Measurements from ENCODE around the gene GLDN.
A peak's percentile ranks its signal among the peaks of the same experiment; 100 is the strongest.

Gene GLDN

DNA sequence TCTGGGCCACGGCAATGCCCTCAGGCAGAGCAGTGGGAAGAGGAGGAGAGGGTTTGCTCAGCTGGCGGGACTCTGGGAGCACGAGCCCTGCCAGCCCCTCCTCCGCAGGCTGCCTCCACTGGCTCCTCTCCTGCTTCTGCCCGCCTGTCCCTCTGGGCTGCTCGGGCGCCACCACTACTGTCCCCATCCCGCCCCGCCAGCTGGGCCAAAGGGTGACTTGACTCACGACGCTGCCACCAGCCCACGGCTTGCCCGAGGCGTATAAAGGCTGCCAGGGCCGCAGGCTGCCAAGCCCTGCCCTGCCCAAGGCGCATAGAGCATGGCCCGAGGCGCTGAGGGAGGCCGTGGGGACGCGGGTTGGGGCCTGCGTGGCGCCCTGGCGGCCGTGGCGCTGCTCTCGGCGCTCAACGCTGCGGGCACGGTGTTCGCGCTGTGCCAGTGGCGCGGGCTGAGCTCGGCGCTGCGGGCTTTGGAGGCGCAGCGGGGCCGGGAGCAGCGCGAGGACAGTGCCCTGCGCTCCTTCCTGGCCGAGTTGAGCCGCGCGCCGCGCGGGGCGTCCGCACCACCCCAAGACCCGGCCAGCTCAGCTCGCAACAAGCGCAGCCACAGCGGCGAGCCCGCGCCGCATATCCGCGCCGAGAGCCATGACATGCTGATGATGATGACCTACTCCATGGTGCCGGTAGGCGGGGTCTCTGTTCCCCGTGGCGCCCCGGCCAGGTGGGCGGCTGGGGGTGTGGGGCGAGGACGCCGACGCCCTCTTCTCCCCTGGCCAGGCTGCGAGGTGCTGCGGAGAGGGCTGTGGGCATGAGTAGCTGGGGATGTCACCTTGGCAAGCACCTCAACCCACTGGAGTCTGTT lies at the start of gene GLDN:
Gene GLDN (plus strand): TSS at position 290 of the 861 bp plus-strand sequence. CDS start 30 bp downstream, at position 320.
- no peak for TF ChIP-seq TCF12 (IDR thresholded peaks at IDR 0.05; ENCODE audit: low read depth)
- TF ChIP-seq, protein P1, sequence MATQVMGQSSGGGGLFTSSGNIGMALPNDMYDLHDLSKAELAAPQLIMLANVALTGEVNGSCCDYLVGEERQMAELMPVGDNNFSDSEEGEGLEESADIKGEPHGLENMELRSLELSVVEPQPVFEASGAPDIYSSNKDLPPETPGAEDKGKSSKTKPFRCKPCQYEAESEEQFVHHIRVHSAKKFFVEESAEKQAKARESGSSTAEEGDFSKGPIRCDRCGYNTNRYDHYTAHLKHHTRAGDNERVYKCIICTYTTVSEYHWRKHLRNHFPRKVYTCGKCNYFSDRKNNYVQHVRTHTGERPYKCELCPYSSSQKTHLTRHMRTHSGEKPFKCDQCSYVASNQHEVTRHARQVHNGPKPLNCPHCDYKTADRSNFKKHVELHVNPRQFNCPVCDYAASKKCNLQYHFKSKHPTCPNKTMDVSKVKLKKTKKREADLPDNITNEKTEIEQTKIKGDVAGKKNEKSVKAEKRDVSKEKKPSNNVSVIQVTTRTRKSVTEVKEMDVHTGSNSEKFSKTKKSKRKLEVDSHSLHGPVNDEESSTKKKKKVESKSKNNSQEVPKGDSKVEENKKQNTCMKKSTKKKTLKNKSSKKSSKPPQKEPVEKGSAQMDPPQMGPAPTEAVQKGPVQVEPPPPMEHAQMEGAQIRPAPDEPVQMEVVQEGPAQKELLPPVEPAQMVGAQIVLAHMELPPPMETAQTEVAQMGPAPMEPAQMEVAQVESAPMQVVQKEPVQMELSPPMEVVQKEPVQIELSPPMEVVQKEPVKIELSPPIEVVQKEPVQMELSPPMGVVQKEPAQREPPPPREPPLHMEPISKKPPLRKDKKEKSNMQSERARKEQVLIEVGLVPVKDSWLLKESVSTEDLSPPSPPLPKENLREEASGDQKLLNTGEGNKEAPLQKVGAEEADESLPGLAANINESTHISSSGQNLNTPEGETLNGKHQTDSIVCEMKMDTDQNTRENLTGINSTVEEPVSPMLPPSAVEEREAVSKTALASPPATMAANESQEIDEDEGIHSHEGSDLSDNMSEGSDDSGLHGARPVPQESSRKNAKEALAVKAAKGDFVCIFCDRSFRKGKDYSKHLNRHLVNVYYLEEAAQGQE (IDR thresholded peaks at IDR 0.05; ENCODE audit: low read depth), result no peak
- 0 out of 2 replicates have a peak, but pooled peaks have one; percentile 17 for TF ChIP-seq MAX (IDR thresholded peaks at IDR 0.05)
- no peak for TF ChIP-seq NFIC (IDR thresholded peaks at IDR 0.05)
- no peak for TF ChIP-seq EP300 (IDR thresholded peaks at IDR 0.05; ENCODE audit: borderline replicate concordance)
- TF ChIP-seq ZBTB7A (IDR thresholded peaks at IDR 0.05; ENCODE audit: low read depth), result no peak
- TF ChIP-seq EGR1 (IDR thresholded peaks at IDR 0.05), result no peak

GRCh38 chr15:51298620-51299019 lies 42.8 kb upstream of the GLDN start:
- TF ChIP-seq YY1 (IDR thresholded peaks at IDR 0.05; ENCODE audit: low read depth) (no peak), USF1 (IDR thresholded peaks at IDR 0.05) (no peak), TEAD4 (IDR thresholded peaks at IDR 0.05) (no peak), ZBTB7A (IDR thresholded peaks at IDR 0.05; ENCODE audit: low read depth) (no peak), TCF12 (IDR thresholded peaks at IDR 0.05; ENCODE audit: low read depth) (no peak), TAF1 (IDR thresholded peaks at IDR 0.05; ENCODE audit: low read depth) (no peak), MAX (IDR thresholded peaks at IDR 0.05) (no peak), CEBPB (IDR thresholded peaks at IDR 0.05) (no peak), FOXM1 (IDR thresholded peaks at IDR 0.05; ENCODE audit: borderline replicate concordance, low read depth) (no peak), EP300 (IDR thresholded peaks at IDR 0.05; ENCODE audit: borderline replicate concordance) (no peak), NFIC (IDR thresholded peaks at IDR 0.05) (no peak), RAD21 (IDR thresholded peaks at IDR 0.05; ENCODE audit: low read depth) (no peak), CREB1 (IDR thresholded peaks at IDR 0.05; ENCODE audit: low read depth) (no peak), EGR1 (IDR thresholded peaks at IDR 0.05) (no peak)
- TF ChIP-seq, protein P1 (IDR thresholded peaks at IDR 0.05; ENCODE audit: low read depth), result no peak

- no peak for TF ChIP-seq RAD21 (IDR thresholded peaks at IDR 0.05; ENCODE audit: low read depth)
- TF ChIP-seq EGR1 (IDR thresholded peaks at IDR 0.05), result no peak
- TF ChIP-seq EP300 (IDR thresholded peaks at IDR 0.05; ENCODE audit: borderline replicate concordance), result no peak
- TF ChIP-seq ZBTB7A (IDR thresholded peaks at IDR 0.05; ENCODE audit: low read depth), result no peak
- no peak for TF ChIP-seq MAX (IDR thresholded peaks at IDR 0.05)
- TF ChIP-seq YY1 (IDR thresholded peaks at IDR 0.05; ENCODE audit: low read depth), result no peak
- no peak for TF ChIP-seq USF1 (IDR thresholded peaks at IDR 0.05)
- TF ChIP-seq, protein P1 (IDR thresholded peaks at IDR 0.05; ENCODE audit: low read depth), result no peak
- TF ChIP-seq CEBPB (IDR thresholded peaks at IDR 0.05), result no peak
- no peak for TF ChIP-seq TAF1 (IDR thresholded peaks at IDR 0.05; ENCODE audit: low read depth)
- no peak for TF ChIP-seq TEAD4 (IDR thresholded peaks at IDR 0.05)
- TF ChIP-seq NFIC (IDR thresholded peaks at IDR 0.05), result no peak
- no peak for TF ChIP-seq TCF12 (IDR thresholded peaks at IDR 0.05; ENCODE audit: low read depth)
- TF ChIP-seq FOXM1 (IDR thresholded peaks at IDR 0.05; ENCODE audit: borderline replicate concordance, low read depth), result no peak
- no peak for TF ChIP-seq CREB1 (IDR thresholded peaks at IDR 0.05; ENCODE audit: low read depth)
Observed at GRCh38 chr15:51299187-51300015, 42.1 kb upstream of the GLDN start.

Measured in Ishikawa (cell line).